DOHH2 (cell line): ENCODE data around the gene SP8.

Experiments used
- H3F3A ChIP-seq: fragments of 200-600 bp; sonication (generic), shearing (Covaris generic); 2 replicates; pipeline ENCODE4 v1.6.0; 2016; ENCODE audit warnings: antibody characterized with exemption, mild to moderate bottlenecking; ENCODE audit not compliant: control insufficient read depth, insufficient read depth
- H3K27ac ChIP-seq: fragments of 200-600 bp; sonication (generic); 2 replicates; pipeline ENCODE4 v1.5.1; 2014; ENCODE audit warnings: low read depth, mild to moderate bottlenecking, low read length, moderate library complexity
- H3K27me3 ChIP-seq: fragments of 200-600 bp; sonication (generic); 2 replicates; pipeline ENCODE4 v1.6.1; 2014; ENCODE audit warnings: mild to moderate bottlenecking, low read length, mixed read lengths; ENCODE audit not compliant: control insufficient read depth
- H3K36me3 ChIP-seq: fragments of 200-600 bp; sonication (generic); 2 replicates; pipeline ENCODE4 v1.6.1; 2014; ENCODE audit warnings: mild to moderate bottlenecking, low read length, moderate library complexity, mixed read lengths; ENCODE audit not compliant: control insufficient read depth
- H3K4me1 ChIP-seq: fragments of 200-600 bp; sonication (generic); 2 replicates; pipeline ENCODE4 v1.6.1; 2014; ENCODE audit warnings: mild to moderate bottlenecking, low read length, mixed read lengths; ENCODE audit not compliant: control insufficient read depth
- H3K4me2 ChIP-seq: fragments of 200-600 bp; sonication (generic); 2 replicates; pipeline ENCODE4 v1.6.0; 2014; ENCODE audit warnings: mild to moderate bottlenecking, low read length, moderate library complexity
- H3K4me3 ChIP-seq: fragments of 200-600 bp; sonication (generic); 2 replicates; pipeline ENCODE4 v1.5.1; 2014; ENCODE audit warnings: mild to moderate bottlenecking, low read length, mixed read lengths
- H3K79me2 ChIP-seq: fragments of 200-600 bp; sonication (generic); 2 replicates; pipeline ENCODE4 v1.6.1; 2014; ENCODE audit warnings: mild to moderate bottlenecking, low read length, mixed read lengths; ENCODE audit not compliant: control insufficient read depth
- H3K9me2 ChIP-seq: fragments of 200-600 bp; sonication (generic); replicated peaks from 2 replicates; pipeline ENCODE4 v1.6.1; 2014; ENCODE audit warnings: mild to moderate bottlenecking, low read length, mixed read lengths; ENCODE audit not compliant: control insufficient read depth
- H3K9me3 ChIP-seq: fragments of 200-600 bp; sonication (generic); 2 replicates; pipeline ENCODE4 v1.6.1; 2014; ENCODE audit warnings: antibody characterized with exemption, low read length, mixed read lengths; ENCODE audit not compliant: control insufficient read depth, insufficient read depth
- H4K20me1 ChIP-seq: fragments of 200-600 bp; sonication (generic); 2 replicates; pipeline ENCODE4 v1.6.0; 2014; ENCODE audit warnings: low read depth, mild to moderate bottlenecking, antibody characterized with exemption, low read length, moderate library complexity; ENCODE audit not compliant: control insufficient read depth, insufficient read depth
- CTCF ChIP-seq: fragments of 200-600 bp; sonication (generic); IDR thresholded peaks from one replicate; pipeline ENCODE4 v1.5.1; 2014; ENCODE audit warnings: antibody characterized with exemption, mild to moderate bottlenecking, low read depth, low read length; ENCODE audit not compliant: poor library complexity, severe bottlenecking
- EZH2phosphoT487 ChIP-seq: fragments of 200-600 bp; sonication (generic); IDR thresholded peaks from 2 replicates; pipeline ENCODE4 v1.6.1; 2017; ENCODE audit warnings: borderline replicate concordance, mild to moderate bottlenecking, antibody characterized with exemption, low read length, moderate library complexity, mixed read lengths

Gene SP8

DNA sequence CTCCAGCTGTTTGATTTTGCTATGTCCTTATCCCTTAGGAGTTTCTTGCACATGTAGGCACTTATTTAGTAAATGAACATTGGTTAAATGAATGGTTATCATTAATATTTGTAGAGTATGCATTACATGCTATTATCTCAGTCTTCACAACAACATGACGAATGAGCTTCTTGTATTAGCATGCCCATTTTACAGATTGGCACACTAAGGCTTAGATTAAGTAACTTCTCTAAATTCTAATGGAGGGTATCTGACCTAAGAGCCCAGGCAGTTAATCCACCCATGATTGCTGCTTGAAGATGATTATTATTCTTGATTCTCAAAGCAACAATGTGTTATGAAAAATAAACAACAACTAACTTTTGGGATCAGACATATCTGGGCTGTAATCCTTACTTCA is 32.7 kb downstream of the SP8 start:
- H3K9me2 ChIP-seq = no peaks in the 10 kb centered on the region
- H3K79me2 ChIP-seq = no peaks in the 10 kb centered on the region
- H3K4me2 ChIP-seq = no peak overlapping the region
- TF ChIP-seq EZH2phosphoT487 (no peak), CTCF (no peak)
- H3K4me1 ChIP-seq = no peaks in the 10 kb centered on the region
- no peaks in the 10 kb centered on the region for H3K36me3 ChIP-seq
- no peaks in the 10 kb centered on the region for H4K20me1 ChIP-seq
- no peak overlapping the region for H3K4me3 ChIP-seq
- H3F3A ChIP-seq = no peaks in the 10 kb centered on the region
- no peak overlapping the region for H3K27ac ChIP-seq
- no peaks in the 10 kb centered on the region for H3K9me3 ChIP-seq
- no peaks in the 10 kb centered on the region for H3K27me3 ChIP-seq

- H3K9me2 ChIP-seq = no peaks in the 10 kb centered on the region
Observed at GRCh38 chr7:20749906-20750305, 36.8 kb downstream of the SP8 start.

DNA sequence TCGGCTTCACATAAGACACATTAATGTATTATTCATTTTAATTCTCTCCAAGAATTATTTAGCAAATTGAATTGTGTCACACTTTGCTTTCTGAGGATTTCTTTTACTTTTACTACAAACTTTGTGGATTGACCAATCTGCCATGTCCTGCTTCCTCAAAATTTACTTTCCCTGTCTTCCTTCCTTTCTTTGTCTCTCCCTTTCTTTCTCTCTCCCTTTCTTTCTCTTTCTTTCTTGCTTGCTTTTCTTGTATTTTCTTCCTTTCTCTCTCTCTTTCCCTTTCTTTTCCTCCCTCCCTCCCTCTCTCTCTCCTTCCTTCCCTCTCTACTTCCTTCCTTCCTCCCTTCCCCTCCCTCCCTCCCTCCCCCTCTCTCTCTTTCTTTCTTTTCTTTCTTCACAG is 37.8 kb downstream of the SP8 start:
- Histone ChIP-seq H3K27ac (no peak overlapping the region), H3F3A (no peaks in the 10 kb centered on the region), H4K20me1 (no peaks in the 10 kb centered on the region), H3K4me1 (no peaks in the 10 kb centered on the region), H3K4me3 (no peak overlapping the region), H3K4me2 (no peak overlapping the region), H3K9me3 (no peaks in the 10 kb centered on the region), H3K9me2 (no peaks in the 10 kb centered on the region), H3K36me3 (no peaks in the 10 kb centered on the region), H3K27me3 (no peaks in the 10 kb centered on the region), H3K79me2 (no peaks in the 10 kb centered on the region)
- TF ChIP-seq EZH2phosphoT487 (no peak), CTCF (no peak)

More at GRCh38 chr7:20749906-20750305, 36.8 kb downstream of the SP8 start:
- Histone ChIP-seq H3K9me3 (no peaks in the 10 kb centered on the region), H3K36me3 (no peaks in the 10 kb centered on the region), H3F3A (no peaks in the 10 kb centered on the region), H4K20me1 (no peaks in the 10 kb centered on the region), H3K4me3 (no peak overlapping the region), H3K4me2 (no peak overlapping the region), H3K27me3 (no peaks in the 10 kb centered on the region), H3K4me1 (no peaks in the 10 kb centered on the region), H3K79me2 (no peaks in the 10 kb centered on the region), H3K27ac (no peak overlapping the region)
- no peak for TF ChIP-seq CTCF
- no peak for TF ChIP-seq EZH2phosphoT487

GRCh38 chr7:20747001-20747400 is 39.7 kb downstream of the SP8 start:
- Histone ChIP-seq H3K4me1 (no peaks in the 10 kb centered on the region), H3F3A (no peaks in the 10 kb centered on the region), H3K4me3 (no peak overlapping the region), H4K20me1 (no peaks in the 10 kb centered on the region), H3K36me3 (no peaks in the 10 kb centered on the region), H3K27ac (no peak overlapping the region), H3K79me2 (no peaks in the 10 kb centered on the region), H3K27me3 (no peaks in the 10 kb centered on the region), H3K4me2 (no peak overlapping the region), H3K9me3 (no peaks in the 10 kb centered on the region), H3K9me2 (no peaks in the 10 kb centered on the region)
- TF ChIP-seq EZH2phosphoT487 (no peak), CTCF (no peak)
